Esophagus muscularis mucosa (tissue), 4 donors: ENCODE data around the gene SPPL2B. TPM values are rescaled to one million over a fixed set of nuclear protein-coding genes. Genes with fewer than 3 reads are reported as not detected.

Experiments used
- DNase-seq: peaks from one replicate; pipeline ENCODE4 v3.0.0-alpha.2; 2017; ENCODE audit errors: extremely low spot score
- H3K27ac ChIP-seq, 4 donors: fragments of 200-600 bp; sonication (generic); replicated peaks in 1 of 4; 1 replicate in 3 of 4; 2 replicates in 1 of 4; pipeline ENCODE4 v1.5.1; 2016 to 2019; ENCODE audit warnings: mild to moderate bottlenecking in 1 of 4
- H3K27me3 ChIP-seq, 4 donors: fragments of 200-600 bp; sonication (generic); one replicate each; pipeline versions ENCODE4 v1.5.1 to v1.6.0; 2016 to 2019
- H3K36me3 ChIP-seq, 4 donors: fragments of 200-600 bp; sonication (generic); one replicate each; pipeline ENCODE4 v1.5.1; 2016 to 2019
- H3K4me1 ChIP-seq, 4 donors: fragments of 200-600 bp; sonication (generic); one replicate each; pipeline ENCODE4 v1.5.1; 2016 to 2019
- H3K4me3 ChIP-seq, 4 donors: fragments of 200-600 bp; sonication (generic); 1 replicate in 2 of 4; 2 replicates in 2 of 4; pipeline ENCODE4 v1.5.1; 2016 to 2019; ENCODE audit warnings: mild to moderate bottlenecking in 4 of 4, moderate library complexity in 1 of 4
- H3K9me3 ChIP-seq, 4 donors: fragments of 200-600 bp; sonication (generic); 1 replicate in 3 of 4; 2 replicates in 1 of 4; pipeline ENCODE4 v1.5.1; 2016 to 2019
- CTCF ChIP-seq, 3 experiments: fragments of 200-600 bp in 2 of 3; fragments of 450-650 bp in 1 of 3; sonication (generic) in 2 of 3; IDR thresholded peaks; one replicate each; pipeline ENCODE4 v1.5.1; 2017 to 2019; ENCODE audit warnings: antibody characterized with exemption in 3 of 3, mild to moderate bottlenecking in 2 of 3, moderate library complexity in 1 of 3
- EP300 ChIP-seq: sonication (generic); formaldehyde crosslinking; IDR thresholded peaks from one replicate; pipeline ENCODE4 v1.6.1; 2017; ENCODE audit warnings: antibody characterized with exemption
- POLR2A ChIP-seq: fragments of 450-650 bp; IDR thresholded peaks from one replicate; pipeline ENCODE4 v1.6.1; 2017; ENCODE audit warnings: antibody characterized with exemption, moderate library complexity, mild to moderate bottlenecking, low read depth
- POLR2AphosphoS5 ChIP-seq, 2 donors: sonication (generic); formaldehyde crosslinking; IDR thresholded peaks; one replicate each; pipeline ENCODE4 v1.6.1; 2017; ENCODE audit warnings: antibody characterized with exemption in 2 of 2
- WGBS: methylation state at CpG from one replicate; pipeline ENCODE4 v1.1.5; 2018; 5-methylcytosine and 5-hydroxymethylcytosine counted together
- intact Hi-C: fragments of 100-400 bp; cut with DNase I; formaldehyde crosslinking; loops from one replicate; pipeline ENCODE4 v1.15.1; 2023
- total RNA-seq, 4 donors: library from RNA; depleted of rRNA; stranded (reverse); fragments of >200 nt; gene quantifications; one replicate each; pipeline versions ENCODE4 v1.1.0 to v1.2.1, GENCODE V29; 2016

Gene SPPL2B
- total RNA-seq, 4 donors from 2014 or later: 25.0 to 42.4 (median 29.9) TPM

GRCh38 chr19:2337329-2337707 lies 8.8 kb downstream of the SPPL2B start:
- no peak for DNase-seq
- no CpG with 5 or more reads among the region's 19 CpGs for WGBS
- intact Hi-C loops: no loop called here

GRCh38 chr19:2338055-2338615 lies 9.7 kb downstream of the SPPL2B start:
- H3K4me3 ChIP-seq: no peak overlapping the region
- no peak overlapping the region for H3K27ac ChIP-seq
- H3K4me1 ChIP-seq: peaks cover 6 to 28% (median 19%) of the 10 kb centered on the region in 4 donors
- intact Hi-C loops: no loop called here
- H3K27me3 ChIP-seq: no peaks in the 10 kb centered on the region
- peaks cover 7 to 67% (median 57%) of the 10 kb centered on the region in 4 donors for H3K36me3 ChIP-seq
- no peaks in the 10 kb centered on the region for H3K9me3 ChIP-seq
- TF ChIP-seq CTCF (IDR thresholded peaks at IDR 0.05): no peak
- no peak for DNase-seq
- 96% methylated on average over 19 of the region's 21 CpGs for WGBS

More at GRCh38 chr19:2337329-2337707, 8.8 kb downstream of the SPPL2B start:
- no peak overlapping the region for H3K27ac ChIP-seq
- TF ChIP-seq EP300: no peak
- peak in 1 of 3 experiments; percentile 6 for TF ChIP-seq CTCF (IDR thresholded peaks at IDR 0.05)
- H3K4me1 ChIP-seq: peaks cover 12 to 36% (median 27%) of the 10 kb centered on the region in 4 donors
- no peaks in the 10 kb centered on the region for H3K9me3 ChIP-seq
- H3K4me3 ChIP-seq: no peak overlapping the region
- peaks cover 7 to 60% (median 49%) of the 10 kb centered on the region in 4 donors for H3K36me3 ChIP-seq
- no peaks in the 10 kb centered on the region for H3K27me3 ChIP-seq

GRCh38 chr19:2338751-2339643 lies 10.5 kb downstream of the SPPL2B start:
- intact Hi-C loops: no loop called here
- DNase-seq: no peak
- H3K27me3 ChIP-seq: no peaks in the 10 kb centered on the region
- TF ChIP-seq EP300: no peak
- TF ChIP-seq POLR2AphosphoS5 (IDR thresholded peaks at IDR 0.05): no peak
- TF ChIP-seq POLR2A: no peak
- TF ChIP-seq CTCF (IDR thresholded peaks at IDR 0.05): no peak
- H3K4me1 ChIP-seq: peaks cover 0 to 19% (median 11%) of the 10 kb centered on the region in 4 donors
- no peaks in the 10 kb centered on the region for H3K9me3 ChIP-seq
- 94% methylated on average over 47 of the region's 54 CpGs for WGBS
- H3K36me3 ChIP-seq: peaks cover 7 to 74% (median 60%) of the 10 kb centered on the region in 4 donors
- H3K4me3 ChIP-seq: no peak overlapping the region
- no peak overlapping the region for H3K27ac ChIP-seq

- no peak for DNase-seq
Observed at GRCh38 chr19:2339644-2340310, 11.3 kb downstream of the SPPL2B start.

More at GRCh38 chr19:2339644-2340310, 11.3 kb downstream of the SPPL2B start:
- WGBS: 94% methylated on average over 41 of the region's 52 CpGs
- Histone ChIP-seq H3K27me3 (no peaks in the 10 kb centered on the region), H3K4me3 (no peak overlapping the region), H3K4me1 (peaks cover 0 to 11% (median 5%) of the 10 kb centered on the region in 4 donors), H3K27ac (no peak overlapping the region), H3K9me3 (no peaks in the 10 kb centered on the region), H3K36me3 (peaks cover 7 to 77% (median 61%) of the 10 kb centered on the region in 4 donors)
- intact Hi-C loops: no loop called here
- no peak for TF ChIP-seq EP300
- TF ChIP-seq POLR2AphosphoS5 (IDR thresholded peaks at IDR 0.05): no peak
- TF ChIP-seq POLR2A: no peak
- TF ChIP-seq CTCF (IDR thresholded peaks at IDR 0.05): no peak
